ENCODE measurements around the gene EPGN. TPM values are rescaled to one million over a fixed set of nuclear protein-coding genes. Genes with fewer than 3 reads are reported as not detected.

EPGN gene
- total and polyA plus RNA-seq, 12 donors, result 0.07 to 0.46 (median 0.44) TPM; not detected in 9

- DNase-seq, result no peak
- Histone ChIP-seq H3K4me3 (no peak overlapping the region), H3K4me1 (replicated peaks in 1 of 2) (peaks cover 0 to 15% of the 10 kb centered on the region in 2 donors), H3K36me3 (replicated peaks in 1 of 2) (no peaks in the 10 kb centered on the region), H3K27ac (no peak overlapping the region), H3K27me3 (no peaks in the 10 kb centered on the region), H3K9me3 (replicated peaks in 1 of 3) (no peaks in the 10 kb centered on the region)
- intact Hi-C loops (cut with DNase I), result no loop called here
- no peak for TF ChIP-seq POLR2A (IDR thresholded peaks at IDR 0.05)
- TF ChIP-seq, protein P1, sequence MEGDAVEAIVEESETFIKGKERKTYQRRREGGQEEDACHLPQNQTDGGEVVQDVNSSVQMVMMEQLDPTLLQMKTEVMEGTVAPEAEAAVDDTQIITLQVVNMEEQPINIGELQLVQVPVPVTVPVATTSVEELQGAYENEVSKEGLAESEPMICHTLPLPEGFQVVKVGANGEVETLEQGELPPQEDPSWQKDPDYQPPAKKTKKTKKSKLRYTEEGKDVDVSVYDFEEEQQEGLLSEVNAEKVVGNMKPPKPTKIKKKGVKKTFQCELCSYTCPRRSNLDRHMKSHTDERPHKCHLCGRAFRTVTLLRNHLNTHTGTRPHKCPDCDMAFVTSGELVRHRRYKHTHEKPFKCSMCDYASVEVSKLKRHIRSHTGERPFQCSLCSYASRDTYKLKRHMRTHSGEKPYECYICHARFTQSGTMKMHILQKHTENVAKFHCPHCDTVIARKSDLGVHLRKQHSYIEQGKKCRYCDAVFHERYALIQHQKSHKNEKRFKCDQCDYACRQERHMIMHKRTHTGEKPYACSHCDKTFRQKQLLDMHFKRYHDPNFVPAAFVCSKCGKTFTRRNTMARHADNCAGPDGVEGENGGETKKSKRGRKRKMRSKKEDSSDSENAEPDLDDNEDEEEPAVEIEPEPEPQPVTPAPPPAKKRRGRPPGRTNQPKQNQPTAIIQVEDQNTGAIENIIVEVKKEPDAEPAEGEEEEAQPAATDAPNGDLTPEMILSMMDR (IDR thresholded peaks at IDR 0.05), result no peak
Observed at GRCh38 chr4:74263551-74263950, 44.7 kb upstream of the EPGN start.

DNA sequence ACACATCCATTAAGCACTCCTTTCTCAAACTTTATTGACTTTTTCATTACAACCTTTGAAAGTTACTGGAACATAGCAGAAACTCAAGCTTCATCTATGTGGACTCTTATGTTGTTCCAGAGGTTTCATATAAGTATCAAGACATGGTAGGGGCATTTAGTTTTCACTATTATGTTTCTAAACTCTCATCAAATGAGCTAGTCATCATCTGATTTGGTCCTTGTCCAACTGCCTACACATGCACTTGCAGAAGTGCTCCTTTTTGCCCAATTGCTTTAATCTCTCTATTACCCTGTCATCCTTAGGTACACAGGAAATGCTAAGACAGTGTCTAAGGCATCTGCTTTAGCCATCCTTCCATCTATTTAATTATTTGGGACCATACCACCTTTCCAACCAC is 42.2 kb upstream of the EPGN start:
- no peak for DNase-seq
- H3K4me1 ChIP-seq (replicated peaks in 1 of 2), result peaks cover 0 to 8% of the 10 kb centered on the region in 2 donors
- H3K4me3 ChIP-seq, result no peak overlapping the region
- no peaks in the 10 kb centered on the region for H3K9me3 ChIP-seq (replicated peaks in 1 of 3)
- no peaks in the 10 kb centered on the region for H3K27me3 ChIP-seq
- H3K27ac ChIP-seq, result no peak overlapping the region
- intact Hi-C loops (cut with DNase I), result no loop called here
- no peaks in the 10 kb centered on the region for H3K36me3 ChIP-seq (replicated peaks in 1 of 2)
- TF ChIP-seq, protein P1 (IDR thresholded peaks at IDR 0.05), result no peak
- TF ChIP-seq POLR2A (IDR thresholded peaks at IDR 0.05), result no peak

GRCh38 chr4:74267998-74268606 is 40.2 kb upstream of the EPGN start:
- H3K27ac ChIP-seq, result no peak overlapping the region
- intact Hi-C loops (cut with DNase I), result no loop called here
- no peaks in the 10 kb centered on the region for H3K27me3 ChIP-seq
- TF ChIP-seq, protein P1 (IDR thresholded peaks at IDR 0.05), result no peak
- TF ChIP-seq POLR2A (IDR thresholded peaks at IDR 0.05), result no peak
- peak in 1 of 7 donors; percentile 9 for DNase-seq
- H3K9me3 ChIP-seq (replicated peaks in 1 of 3), result no peaks in the 10 kb centered on the region
- H3K4me3 ChIP-seq, result no peak overlapping the region
- peaks cover 0 to 8% of the 10 kb centered on the region in 2 donors for H3K4me1 ChIP-seq (replicated peaks in 1 of 2)
- H3K36me3 ChIP-seq (replicated peaks in 1 of 2), result no peaks in the 10 kb centered on the region

GRCh38 chr4:74268643-74269042 is 39.6 kb upstream of the EPGN start:
- H3K27ac ChIP-seq, result no peak overlapping the region
- H3K36me3 ChIP-seq (replicated peaks in 1 of 2), result no peaks in the 10 kb centered on the region
- 88 to 93% (median 91%) methylated on average over 2 of the region's 2 CpGs for WGBS, 4 donors
- no peak for DNase-seq
- no peak overlapping the region for H3K4me3 ChIP-seq
- no peak for TF ChIP-seq POLR2A (IDR thresholded peaks at IDR 0.05)
- TF ChIP-seq, protein P1 (IDR thresholded peaks at IDR 0.05), result no peak
- no peaks in the 10 kb centered on the region for H3K27me3 ChIP-seq
- peaks cover 0 to 8% of the 10 kb centered on the region in 2 donors for H3K4me1 ChIP-seq (replicated peaks in 1 of 2)
- intact Hi-C loops (cut with DNase I), result no loop called here
- H3K9me3 ChIP-seq (replicated peaks in 1 of 3), result no peaks in the 10 kb centered on the region
